Stomach (tissue), 9 donors: ENCODE results near the gene ADAM29. TPM values are rescaled to one million over a fixed set of nuclear protein-coding genes. Genes with fewer than 3 reads are reported as not detected.

Experiments used
- DNase-seq, 2 donors: peaks; one replicate each; pipeline versions ENCODE4 v3.0.0 to v3.0.0-alpha.2; 2013 to 2019
- H3K27ac ChIP-seq, 5 donors: fragments of 200-600 bp in 4 of 5; sonication (generic) in 4 of 5; one replicate each; pipeline ENCODE4 v1.5.1; 2013 to 2019; ENCODE audit warnings: mild to moderate bottlenecking in 1 of 5, moderate library complexity in 1 of 5
- H3K27me3 ChIP-seq, 3 donors: fragments of 200-600 bp; sonication (generic); one replicate each; pipeline ENCODE4 v1.5.1; 2017 to 2019; ENCODE audit warnings: mixed run types in 1 of 3
- H3K36me3 ChIP-seq, 4 donors: fragments of 200-600 bp; sonication (generic); 1 replicate in 3 of 4; 2 replicates in 1 of 4; pipeline ENCODE4 v1.5.1; 2016 to 2019
- H3K4me1 ChIP-seq, 4 donors: fragments of 200-600 bp; sonication (generic); one replicate each; pipeline ENCODE4 v1.5.1; 2016 to 2019
- H3K4me3 ChIP-seq, 4 donors: fragments of 200-600 bp; sonication (generic) in 3 of 4; one replicate each; pipeline ENCODE4 v1.5.1; 2016 to 2019; ENCODE audit warnings: mild to moderate bottlenecking in 1 of 4
- H3K9me3 ChIP-seq, 4 donors: fragments of 200-600 bp; sonication (generic); one replicate each; pipeline ENCODE4 v1.5.1; 2016 to 2019
- EP300 ChIP-seq: sonication (generic); formaldehyde crosslinking; IDR thresholded peaks from one replicate; pipeline ENCODE4 v1.6.1; 2017; ENCODE audit warnings: antibody characterized with exemption
- POLR2A ChIP-seq, 4 donors: fragments of 450-650 bp; IDR thresholded peaks; one replicate each; pipeline ENCODE4 v1.6.1; 2016; ENCODE audit warnings: antibody characterized with exemption in 4 of 4, control low read depth in 2 of 4, mild to moderate bottlenecking in 1 of 4, moderate library complexity in 1 of 4
- POLR2AphosphoS5 ChIP-seq, 3 donors: sonication (generic); formaldehyde crosslinking; IDR thresholded peaks; one replicate each; pipeline ENCODE4 v1.6.1; 2016; ENCODE audit warnings: antibody characterized with exemption in 3 of 3
- WGBS, 5 donors: extraction: QIAGEN DNeasy Blood & Tissue Kit in 3 of 5; methylation state at CpG; one replicate each; pipeline versions ENCODE4 v1.1.5 to v1.1.7; 2013 to 2018; 5-methylcytosine and 5-hydroxymethylcytosine counted together
- intact Hi-C: fragments of 100-400 bp; cut with DNase I; formaldehyde crosslinking; loops from one replicate; pipeline ENCODE4 v1.15.1; 2023; ENCODE audit warnings: low total_unique reads
- polyA plus RNA-seq, 3 donors: library from polyadenylated mRNA; stranded (reverse); fragments of 200-250 nt; gene quantifications; one replicate each; pipeline ENCODE4 v1.2.3, GENCODE V29; 2013
- total RNA-seq, 5 donors: library from RNA; depleted of rRNA; stranded (reverse); fragments of >200 nt; gene quantifications; one replicate each; pipeline versions ENCODE4 v1.1.0 to v1.2.3, GENCODE V29; 2014 to 2016
- TF ChIP-seq, protein P1 (sequence below), 7 experiments: fragments of 450-650 bp in 4 of 7; fragments of 200-600 bp in 3 of 7; sonication (generic) in 3 of 7; IDR thresholded peaks; one replicate each; pipeline ENCODE4 v1.5.1; 2016 to 2019; ENCODE audit warnings: antibody characterized with exemption in 7 of 7, control low read depth in 2 of 7, mild to moderate bottlenecking in 1 of 7
- donor health status: healthy with polysubstance abuse.
- donor health status: Bipolar disorder and iron deficiency.
- donor health status: healthy.

ADAM29 gene
- total and polyA plus RNA-seq, 8 donors = not detected

DNA sequence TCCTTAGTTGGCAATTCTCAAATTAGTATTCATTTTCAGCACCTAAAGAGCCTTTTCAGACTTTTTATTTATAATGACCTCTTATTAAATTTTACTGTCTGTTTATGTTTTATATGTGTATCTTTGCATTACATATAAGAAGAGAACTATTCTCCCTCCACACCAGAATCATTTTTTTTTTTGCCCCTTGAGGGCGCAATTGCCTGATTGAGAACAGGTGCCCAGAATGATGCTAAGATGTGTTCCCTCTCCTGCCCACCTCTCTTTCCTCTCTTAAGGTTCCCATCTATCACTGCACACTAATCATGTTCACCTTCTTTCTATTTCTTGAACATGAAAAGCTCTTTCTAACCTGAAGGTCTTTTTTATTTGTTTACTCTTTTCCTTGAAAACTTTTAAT is 44.2 kb upstream of the ADAM29 start:
- DNase-seq = peak in 1 of 2 donors; percentile 9
- Histone ChIP-seq H3K4me3 (no peak overlapping the region), H3K36me3 (no peaks in the 10 kb centered on the region), H3K4me1 (peaks cover 0 to 4% (median 0%) of the 10 kb centered on the region in 4 donors), H3K27ac (no peak overlapping the region), H3K27me3 (no peaks in the 10 kb centered on the region), H3K9me3 (no peaks in the 10 kb centered on the region)
- intact Hi-C loops = no loop called here
- 28 to 64% (median 53%) methylated on average over 1 of the region's 1 CpG for WGBS, 5 donors
- TF ChIP-seq, protein P1, sequence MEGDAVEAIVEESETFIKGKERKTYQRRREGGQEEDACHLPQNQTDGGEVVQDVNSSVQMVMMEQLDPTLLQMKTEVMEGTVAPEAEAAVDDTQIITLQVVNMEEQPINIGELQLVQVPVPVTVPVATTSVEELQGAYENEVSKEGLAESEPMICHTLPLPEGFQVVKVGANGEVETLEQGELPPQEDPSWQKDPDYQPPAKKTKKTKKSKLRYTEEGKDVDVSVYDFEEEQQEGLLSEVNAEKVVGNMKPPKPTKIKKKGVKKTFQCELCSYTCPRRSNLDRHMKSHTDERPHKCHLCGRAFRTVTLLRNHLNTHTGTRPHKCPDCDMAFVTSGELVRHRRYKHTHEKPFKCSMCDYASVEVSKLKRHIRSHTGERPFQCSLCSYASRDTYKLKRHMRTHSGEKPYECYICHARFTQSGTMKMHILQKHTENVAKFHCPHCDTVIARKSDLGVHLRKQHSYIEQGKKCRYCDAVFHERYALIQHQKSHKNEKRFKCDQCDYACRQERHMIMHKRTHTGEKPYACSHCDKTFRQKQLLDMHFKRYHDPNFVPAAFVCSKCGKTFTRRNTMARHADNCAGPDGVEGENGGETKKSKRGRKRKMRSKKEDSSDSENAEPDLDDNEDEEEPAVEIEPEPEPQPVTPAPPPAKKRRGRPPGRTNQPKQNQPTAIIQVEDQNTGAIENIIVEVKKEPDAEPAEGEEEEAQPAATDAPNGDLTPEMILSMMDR (IDR thresholded peaks at IDR 0.05) = no peak
- TF ChIP-seq POLR2A (IDR thresholded peaks at IDR 0.05) = no peak
- no peak for TF ChIP-seq EP300
- no peak for TF ChIP-seq POLR2AphosphoS5 (IDR thresholded peaks at IDR 0.05)

DNA sequence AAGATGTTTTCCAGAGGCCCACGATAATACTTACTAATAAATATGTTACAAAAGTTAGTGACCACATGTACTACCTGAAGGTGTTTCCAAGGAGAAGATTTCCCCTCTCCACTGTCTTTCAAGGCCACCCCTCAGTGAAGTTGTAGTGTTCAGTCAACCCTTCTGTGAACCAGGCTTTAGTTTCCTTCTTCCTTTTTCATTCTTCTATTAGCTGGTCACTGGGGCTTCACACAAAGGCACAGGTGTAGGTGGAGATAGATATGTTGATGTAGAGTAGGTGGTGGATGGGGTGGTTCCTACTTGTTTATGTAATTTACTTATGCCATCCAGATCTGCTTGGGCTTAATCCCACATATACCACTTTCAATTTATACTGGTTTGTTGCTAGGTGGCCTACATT is 43.3 kb upstream of the ADAM29 start:
- no peak for DNase-seq
- Histone ChIP-seq H3K4me1 (peaks cover 0 to 4% (median 0%) of the 10 kb centered on the region in 4 donors), H3K27ac (no peak overlapping the region), H3K36me3 (no peaks in the 10 kb centered on the region), H3K4me3 (no peak overlapping the region), H3K9me3 (no peaks in the 10 kb centered on the region), H3K27me3 (no peaks in the 10 kb centered on the region)
- intact Hi-C loops = no loop called here
- TF ChIP-seq POLR2AphosphoS5 (IDR thresholded peaks at IDR 0.05) = no peak
- TF ChIP-seq POLR2A (IDR thresholded peaks at IDR 0.05) = no peak
- TF ChIP-seq, protein P1 (IDR thresholded peaks at IDR 0.05) = no peak
- TF ChIP-seq EP300 = no peak
- 47 to 67% (median 59%) methylated on average over 1 of the region's 1 CpG for WGBS, 5 donors

DNA sequence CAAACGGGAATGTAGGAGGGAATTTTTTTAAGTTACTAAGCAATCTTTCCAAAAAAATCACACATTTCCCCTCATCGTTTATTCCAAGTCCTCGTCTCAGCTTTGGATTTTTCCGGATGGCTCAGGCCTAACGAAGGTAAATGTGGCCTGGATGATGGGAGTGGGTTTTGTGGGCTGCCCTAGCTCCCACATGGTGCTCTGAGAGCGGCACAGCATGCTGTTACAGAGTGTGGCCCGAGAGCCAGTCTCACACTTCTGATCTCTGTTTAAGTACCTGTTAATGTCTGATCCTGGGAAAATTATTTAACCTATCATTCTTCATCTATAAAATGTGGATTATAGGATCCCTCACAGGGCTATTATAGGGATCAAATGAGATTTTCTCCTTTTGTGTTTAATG is 38.2 kb upstream of the ADAM29 start:
- no peak for DNase-seq
- Histone ChIP-seq H3K27ac (no peak overlapping the region), H3K4me1 (no peaks in the 10 kb centered on the region), H3K9me3 (no peaks in the 10 kb centered on the region), H3K36me3 (no peaks in the 10 kb centered on the region), H3K4me3 (no peak overlapping the region), H3K27me3 (no peaks in the 10 kb centered on the region)
- TF ChIP-seq EP300 = no peak
- no peak for TF ChIP-seq POLR2AphosphoS5 (IDR thresholded peaks at IDR 0.05)
- TF ChIP-seq, protein P1 (IDR thresholded peaks at IDR 0.05) = no peak
- TF ChIP-seq POLR2A (IDR thresholded peaks at IDR 0.05) = no peak
- intact Hi-C loops = no loop called here
- WGBS, 5 donors = 65 to 73% (median 69%) methylated on average over 7 of the region's 7 CpGs

DNA sequence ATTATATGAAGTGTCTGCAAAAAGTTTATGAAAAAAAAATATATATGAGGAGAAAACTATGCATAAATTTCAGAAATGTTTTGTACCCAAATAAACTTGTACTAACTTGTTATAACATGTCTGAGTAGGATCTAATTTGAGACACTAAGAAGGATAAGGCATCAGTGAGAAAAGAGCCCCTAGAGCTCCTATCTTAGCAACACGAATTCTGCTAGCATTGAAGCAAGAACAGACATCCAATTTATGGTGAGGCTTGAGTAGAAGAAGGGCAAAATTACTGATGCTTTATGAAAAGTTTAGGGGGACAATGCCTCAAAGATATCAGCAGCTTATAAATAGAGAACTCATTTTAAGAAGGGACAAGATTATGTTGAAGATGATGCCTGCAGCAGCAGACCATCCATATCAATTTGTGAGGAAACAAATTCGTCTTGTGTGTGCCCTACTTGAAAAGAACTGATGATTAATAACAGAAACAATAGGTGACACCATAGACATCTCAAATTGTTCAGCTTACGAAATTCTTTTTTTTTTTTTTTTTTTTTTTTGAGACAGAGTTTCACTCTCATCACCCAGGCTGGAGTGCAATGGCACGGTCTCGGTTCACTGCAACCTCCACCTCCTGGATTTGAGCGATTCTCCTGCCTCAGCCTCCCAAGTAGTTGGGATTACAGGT is 35.7 kb upstream of the ADAM29 start:
- DNase-seq = no peak
- no peaks in the 10 kb centered on the region for H3K9me3 ChIP-seq
- H3K36me3 ChIP-seq = no peaks in the 10 kb centered on the region
- intact Hi-C loops = no loop called here
- no peak overlapping the region for H3K27ac ChIP-seq
- WGBS, 5 donors = 70 to 79% (median 74%) methylated on average over 6 of the region's 6 CpGs
- TF ChIP-seq EP300 = no peak
- TF ChIP-seq POLR2A (IDR thresholded peaks at IDR 0.05) = no peak
- TF ChIP-seq, protein P1 (IDR thresholded peaks at IDR 0.05) = no peak
- no peak for TF ChIP-seq POLR2AphosphoS5 (IDR thresholded peaks at IDR 0.05)
- no peaks in the 10 kb centered on the region for H3K4me1 ChIP-seq
- H3K27me3 ChIP-seq = no peaks in the 10 kb centered on the region
- H3K4me3 ChIP-seq = no peak overlapping the region
